HG02763 (cell line): ENCODE results near the gene MYH14.

ENCODE experiments used
- ATAC-seq: cut with Tn5 transposase; IDR thresholded peaks from one replicate; pipeline ENCODE4 v1.9.1; 2021; ENCODE audit warnings: mild to moderate bottlenecking, moderate library complexity; ENCODE audit not compliant: unreplicated experiment

Gene MYH14

DNA sequence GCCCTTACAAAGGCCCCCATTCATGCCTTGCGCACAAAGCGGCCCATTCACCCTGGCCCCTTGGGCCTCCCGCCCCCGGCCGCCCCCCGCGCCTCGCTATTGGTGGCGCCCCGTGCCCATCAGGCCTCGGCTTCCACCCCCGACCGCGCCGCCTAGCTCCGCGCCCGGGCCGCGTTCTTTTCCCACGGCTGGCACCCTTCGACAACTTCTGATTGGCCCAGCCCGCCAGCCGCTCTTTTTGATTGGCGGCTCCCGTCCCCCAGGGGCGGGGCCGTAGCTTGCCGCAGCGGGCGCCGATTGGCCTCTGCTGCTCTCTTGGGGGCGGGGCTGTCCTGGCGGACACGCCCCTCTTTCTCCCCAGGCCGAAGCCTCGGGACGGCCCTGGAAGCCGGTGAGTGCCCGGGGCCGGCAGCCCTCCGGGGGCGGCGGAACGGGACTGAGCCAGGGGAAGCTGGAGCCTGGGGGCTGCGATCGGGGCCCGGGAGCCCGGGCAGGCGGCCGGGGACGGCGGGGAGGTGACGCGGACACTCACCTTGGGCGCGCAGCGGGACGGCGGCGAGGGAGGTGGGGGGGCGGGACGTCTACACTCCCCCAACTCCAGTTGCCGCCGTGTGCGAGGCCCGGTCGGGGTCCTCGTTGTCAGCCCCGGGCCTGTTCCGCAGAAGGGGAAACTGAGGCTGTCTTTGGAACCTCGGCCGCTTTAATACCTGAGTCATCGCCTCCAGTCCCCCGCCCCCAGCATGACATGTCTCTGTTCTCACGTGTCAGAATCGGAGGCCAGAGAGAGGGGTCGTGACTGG, at the start of gene MYH14:
TSS of gene MYH14 (plus strand) at position 342 of the 800 bp plus-strand sequence. CDS start 6,744 bp downstream, outside the sequence.
- no peak for ATAC-seq

DNA sequence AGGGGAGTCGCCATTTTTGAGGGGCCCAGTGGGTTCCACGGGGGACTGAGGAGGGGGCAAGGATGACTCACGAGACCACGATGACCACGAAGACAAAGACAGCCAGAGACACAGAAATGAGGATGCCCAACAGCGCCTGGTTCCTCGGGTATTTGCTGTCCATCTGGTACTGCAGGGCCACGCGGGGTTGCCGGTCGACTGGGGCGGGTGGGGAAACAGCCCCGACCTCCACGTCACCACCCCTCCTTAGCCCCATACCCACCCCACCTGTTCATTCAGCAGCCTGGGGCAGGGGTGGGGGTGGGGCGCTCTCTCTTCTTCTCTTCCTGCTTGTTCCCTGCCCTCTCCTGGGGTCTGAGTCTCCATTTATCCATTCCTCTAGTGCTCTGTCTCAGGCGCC, 48.9 kb upstream of the MYH14 start:
- no peak for ATAC-seq

DNA sequence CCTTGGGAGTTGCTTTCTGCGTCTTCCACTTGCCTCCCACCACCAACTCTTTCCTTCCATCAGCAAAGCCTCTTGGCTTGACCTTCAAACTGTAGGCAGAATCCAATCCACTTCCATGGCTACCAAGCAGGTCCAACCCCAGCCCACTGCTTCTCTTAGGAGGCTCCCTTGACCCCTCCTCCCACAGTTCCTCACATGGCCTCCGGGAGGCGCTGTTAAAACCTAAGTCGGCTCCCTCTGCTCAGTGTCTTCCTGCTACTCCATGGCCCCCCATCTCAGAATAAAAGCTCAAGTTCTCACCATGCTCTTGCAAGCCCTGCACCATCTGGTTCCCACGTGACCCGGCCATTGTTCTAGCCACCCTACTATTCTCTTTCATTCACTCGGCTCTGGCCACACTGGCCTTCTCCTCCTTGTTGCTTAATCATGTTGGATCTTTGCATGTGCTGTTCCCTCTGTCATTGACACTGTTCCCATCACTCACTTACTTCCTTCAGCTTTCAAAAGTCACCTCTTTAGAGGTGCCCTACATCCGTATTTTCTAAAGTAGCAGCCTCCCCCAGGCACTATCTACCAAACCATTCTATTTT, 47.8 kb upstream of the MYH14 start:
- no peak for ATAC-seq

DNA sequence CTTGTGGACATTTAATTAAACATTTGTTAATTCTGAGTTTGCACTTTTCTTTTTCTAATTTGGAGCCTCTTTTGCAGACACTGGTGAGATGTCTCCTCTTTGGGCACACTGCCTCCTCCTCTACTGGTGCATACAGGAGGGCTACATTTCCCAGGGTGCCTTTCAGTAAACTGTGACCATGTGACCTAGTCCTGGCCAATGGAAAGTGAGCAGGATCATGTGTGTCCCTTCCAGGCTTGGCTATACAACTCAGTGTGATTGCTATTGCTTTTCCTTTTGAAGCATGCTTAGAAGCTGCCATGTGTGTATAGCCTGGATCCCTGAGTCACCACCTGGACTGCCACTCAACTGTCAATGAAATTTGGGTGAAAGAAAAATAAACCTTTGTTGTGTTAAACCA, 44.8 kb upstream of the MYH14 start:
- ATAC-seq, result no peak

DNA sequence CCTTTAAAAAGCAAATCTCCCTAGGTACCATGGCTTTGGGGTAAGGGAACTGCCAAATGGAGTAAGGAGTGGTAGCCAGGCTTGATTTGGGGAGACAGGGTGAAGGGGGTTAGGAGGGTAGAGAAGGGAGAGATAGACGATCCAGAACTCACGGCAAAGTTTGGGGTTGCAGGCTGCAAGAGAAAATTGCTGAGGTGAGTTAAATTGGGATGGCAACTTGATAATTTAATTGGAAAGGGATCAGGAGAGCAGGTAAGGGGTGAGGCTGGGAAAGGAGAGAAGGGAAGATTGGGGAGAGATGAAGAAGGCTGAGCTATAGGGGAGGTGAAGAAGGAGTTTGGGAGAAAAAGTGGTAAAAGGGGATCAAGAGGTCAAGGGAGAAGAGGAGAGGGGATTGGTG, 44.3 kb upstream of the MYH14 start:
- ATAC-seq, result no peak

DNA sequence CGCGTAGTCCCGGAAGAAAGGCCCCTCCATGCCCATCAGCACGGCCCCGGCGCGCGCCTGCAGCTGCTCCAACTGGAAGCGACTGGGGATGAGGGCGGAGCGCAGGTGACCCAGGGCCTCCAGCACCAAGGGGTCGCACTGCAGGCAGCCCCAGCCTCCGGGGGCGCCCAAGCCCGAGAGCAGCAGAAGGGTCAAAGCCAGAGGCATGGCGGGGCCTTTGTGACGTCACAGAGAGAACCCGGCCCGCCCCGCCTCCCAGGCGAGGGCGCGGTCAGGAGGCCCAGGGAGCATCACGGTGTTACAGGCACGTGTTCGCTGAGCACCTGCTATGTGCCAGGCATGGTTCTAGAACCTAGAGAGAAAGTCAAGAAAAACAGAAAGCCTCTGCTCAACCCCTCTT, 40.4 kb upstream of the MYH14 start, which contains the start of gene IZUMO2:
TSS of gene IZUMO2 (minus strand) at position 294 of the 400 bp plus-strand sequence. CDS start at position 207, 87 bp downstream.
- no peak for ATAC-seq

DNA sequence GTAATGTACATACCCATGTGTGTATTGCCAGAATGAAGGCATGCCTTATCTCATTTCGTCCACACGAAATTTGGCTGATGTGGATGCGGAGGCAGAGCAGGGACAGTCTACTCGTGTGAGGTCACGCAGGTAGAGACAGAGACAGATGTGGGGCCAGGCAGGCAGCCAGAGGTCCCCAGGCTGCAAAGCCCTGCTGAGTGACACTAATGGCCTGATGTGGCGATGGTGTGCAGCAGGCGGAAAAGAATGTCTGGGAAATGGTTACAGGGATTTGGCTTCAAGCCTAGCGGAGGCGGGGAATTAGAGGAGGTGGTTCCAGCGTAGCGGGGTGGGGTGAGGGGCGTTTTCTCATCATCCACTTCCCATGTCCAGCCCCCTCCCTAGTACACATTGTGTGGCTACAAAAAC, 36.1 kb upstream of the MYH14 start:
- ATAC-seq, result no peak

DNA sequence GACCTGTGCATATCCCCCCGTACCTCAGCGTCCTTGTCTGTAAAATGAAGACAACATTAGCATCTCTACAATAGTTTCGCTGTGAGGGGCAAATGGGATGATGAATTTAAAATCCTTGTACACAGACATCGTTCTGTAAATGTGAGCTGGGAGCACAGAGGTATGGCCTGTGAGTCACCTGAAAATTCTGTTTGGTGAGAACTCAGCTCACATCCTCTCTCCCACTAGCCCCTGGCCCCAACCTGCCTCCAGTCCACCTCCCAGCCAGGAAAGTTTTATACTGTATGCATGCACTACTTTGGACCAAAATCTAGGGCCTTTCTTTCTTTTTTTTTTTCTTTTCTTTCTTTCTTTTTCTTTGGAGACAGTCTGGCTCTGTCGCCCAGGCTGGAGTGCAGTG, 31.7 kb upstream of the MYH14 start:
- no peak for ATAC-seq

DNA sequence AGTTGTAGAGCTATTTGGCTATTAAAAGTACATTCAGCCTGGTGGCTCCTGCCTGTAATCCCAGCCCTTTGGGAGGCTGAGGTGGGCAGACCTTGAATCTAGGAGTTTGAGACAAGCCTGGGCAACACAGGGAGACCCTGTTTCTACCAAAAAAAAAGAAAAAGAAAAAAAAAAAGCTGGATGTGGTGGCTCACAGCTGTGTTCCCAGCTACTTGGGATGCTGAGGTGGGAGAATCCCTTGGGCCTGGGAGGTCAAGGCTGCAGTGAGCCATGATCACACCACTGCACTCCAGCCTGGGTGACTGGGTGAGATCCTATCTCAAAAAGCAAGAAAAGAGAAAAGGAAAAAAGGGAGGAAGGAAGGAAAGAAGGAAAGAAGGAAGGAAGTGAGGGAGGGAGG, 30.7 kb upstream of the MYH14 start:
- ATAC-seq, result no peak

DNA sequence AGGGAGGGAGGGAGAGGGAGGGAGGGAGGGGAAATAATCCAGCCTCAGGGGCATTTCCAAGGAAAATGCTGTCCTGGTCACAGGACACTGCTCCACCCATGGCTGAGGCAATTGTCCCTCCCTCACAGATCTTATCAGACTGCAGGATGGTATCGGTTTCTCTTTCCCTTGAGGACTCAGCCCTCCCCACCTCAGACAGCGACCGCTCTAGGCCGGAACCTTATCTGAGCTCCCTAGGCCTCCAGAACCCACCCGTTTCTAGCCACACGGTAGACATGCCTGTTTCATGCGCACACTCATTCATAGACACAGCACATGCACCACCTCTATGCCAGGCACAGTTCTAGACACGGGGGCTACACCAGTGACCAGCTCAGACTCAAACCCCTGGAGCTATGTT, 30.3 kb upstream of the MYH14 start:
- no peak for ATAC-seq

DNA sequence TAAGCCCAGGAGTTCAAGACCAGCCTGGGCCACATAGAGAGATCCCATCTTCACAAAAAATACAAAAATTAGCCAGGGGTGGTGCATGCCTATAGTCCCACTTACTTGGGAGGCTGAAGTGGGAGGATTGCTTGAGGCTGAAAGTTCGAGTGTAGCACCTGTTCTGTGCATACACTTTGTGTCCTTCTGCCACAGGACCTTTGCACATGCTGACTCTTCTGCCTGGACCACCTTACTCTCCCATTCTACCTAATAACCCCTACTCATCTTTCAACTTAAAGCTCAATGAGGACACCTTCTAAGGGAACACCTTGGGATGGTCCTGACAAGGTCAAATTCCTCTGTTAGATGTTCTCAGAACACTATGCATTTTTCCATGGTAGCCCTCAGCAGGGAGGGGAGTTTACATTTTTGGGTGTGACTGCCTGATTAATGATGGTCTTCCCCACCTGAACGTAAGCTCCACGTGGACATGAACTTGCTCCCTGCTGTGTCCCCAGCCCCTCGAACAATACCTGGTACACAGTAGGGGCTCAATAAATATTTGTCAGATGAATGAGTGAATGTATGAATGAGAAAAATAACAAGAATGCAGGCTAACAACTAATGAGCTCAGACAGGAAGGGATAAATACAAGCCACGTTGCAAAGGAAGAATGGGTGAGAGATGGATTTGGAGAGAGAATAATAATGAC, 29.2 kb upstream of the MYH14 start:
- ATAC-seq, result no peak

DNA sequence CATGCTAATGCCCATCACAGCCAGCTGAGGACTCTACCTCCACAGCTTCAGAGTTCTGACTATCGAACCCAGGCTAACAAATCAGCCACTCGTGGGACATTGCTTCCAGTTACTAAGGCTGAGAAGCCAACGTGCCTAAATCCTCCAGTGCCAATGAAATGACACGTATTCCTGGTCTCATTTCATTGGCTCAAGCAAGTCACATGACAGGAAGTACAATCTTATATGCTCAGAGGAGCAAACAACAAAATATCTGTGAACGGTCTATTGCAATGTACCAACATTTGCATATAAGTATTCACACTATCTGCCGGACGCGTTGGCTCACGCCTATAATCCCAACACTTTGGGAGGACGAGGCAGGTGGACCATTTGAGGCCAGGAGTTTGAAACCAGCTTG, 27.5 kb upstream of the MYH14 start:
- ATAC-seq, result no peak

DNA sequence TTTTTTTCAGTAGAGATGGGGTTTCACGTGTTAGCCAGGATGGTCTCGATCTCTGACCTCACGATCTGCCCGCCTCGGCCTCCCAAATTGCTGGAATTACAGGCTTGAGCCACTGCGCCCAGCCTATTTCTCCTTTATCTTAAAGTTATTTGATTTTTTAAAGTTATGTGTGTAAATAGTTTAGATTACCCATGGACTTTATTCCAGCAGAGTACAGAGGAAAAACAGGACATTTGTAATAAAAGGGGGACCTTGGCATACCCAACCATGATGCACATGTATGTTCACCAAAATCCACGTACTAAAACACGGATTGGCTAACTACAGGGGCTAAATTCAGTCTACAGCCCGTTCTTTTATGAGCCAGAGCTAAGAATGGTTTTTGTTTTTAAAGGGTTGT, 26.6 kb upstream of the MYH14 start:
- ATAC-seq, result no peak

DNA sequence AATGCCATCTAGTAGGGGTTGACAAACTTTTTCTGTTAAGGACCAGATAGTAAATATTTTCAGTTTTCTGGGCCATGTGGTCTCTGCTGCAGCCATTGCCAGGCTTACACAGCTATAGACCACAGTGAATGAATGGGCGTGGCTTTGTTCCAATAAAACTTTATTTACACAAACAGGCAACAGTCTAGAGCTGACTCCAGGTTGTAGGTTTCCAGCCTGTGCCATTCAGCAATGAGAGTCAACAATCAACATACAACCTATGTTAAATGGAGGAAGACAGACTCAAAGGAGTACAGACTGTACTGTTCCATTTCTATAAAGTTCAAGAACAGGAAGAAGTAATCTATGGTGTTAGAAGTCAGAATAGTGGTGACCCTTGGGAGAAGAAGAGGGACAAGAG, 25.1 kb upstream of the MYH14 start:
- ATAC-seq, result no peak

DNA sequence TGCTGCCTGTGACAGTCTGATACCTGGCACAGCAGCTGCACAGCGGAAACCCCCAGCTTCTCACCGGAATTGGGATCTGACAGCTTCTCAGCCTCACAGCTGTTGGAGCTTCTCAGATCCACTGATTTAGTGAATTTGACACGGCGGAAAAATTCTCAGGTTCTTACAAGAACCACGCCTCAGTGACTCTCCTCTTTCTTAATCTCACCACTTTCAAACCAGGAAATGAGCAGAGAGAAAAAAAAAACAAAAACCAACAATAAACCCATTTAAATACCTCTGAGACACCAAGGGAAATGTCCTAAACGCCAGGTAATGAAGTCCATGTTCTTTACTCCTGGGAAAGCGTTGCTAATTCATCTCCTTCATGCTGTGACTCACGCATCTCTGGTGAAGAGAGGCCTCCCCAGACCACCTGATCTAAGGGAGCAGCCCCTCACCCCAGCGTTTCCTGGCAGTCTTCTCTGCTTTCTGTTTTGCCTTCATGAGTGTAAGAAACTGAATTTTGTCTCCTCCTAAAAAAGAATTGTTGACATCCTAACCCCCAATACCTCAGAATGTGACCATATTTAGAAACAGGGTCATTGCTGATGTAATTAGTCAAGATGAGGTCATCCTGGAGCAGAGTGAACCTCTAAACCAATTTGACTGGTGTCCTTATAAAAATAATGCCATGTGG, 24.4 kb upstream of the MYH14 start:
- ATAC-seq, result no peak

DNA sequence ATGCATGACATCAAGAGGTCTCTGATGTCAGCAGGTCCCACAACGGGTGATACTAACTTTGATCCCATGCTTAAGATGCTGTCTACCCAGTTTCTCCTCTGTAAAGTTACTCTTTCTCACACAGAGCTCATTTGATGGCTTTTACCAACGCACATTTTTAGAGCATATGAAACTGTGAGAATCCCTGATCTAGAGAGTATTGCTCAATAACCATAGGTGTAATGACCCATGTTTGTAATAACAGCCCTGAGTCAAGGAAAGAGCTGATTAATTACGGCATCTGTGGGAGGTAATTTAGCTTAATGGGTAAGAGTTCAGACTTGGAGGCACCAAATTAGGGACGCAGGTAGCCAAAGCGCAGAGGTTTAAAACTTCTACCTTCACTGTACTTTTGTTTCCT, 22.3 kb upstream of the MYH14 start:
- no peak for ATAC-seq

DNA sequence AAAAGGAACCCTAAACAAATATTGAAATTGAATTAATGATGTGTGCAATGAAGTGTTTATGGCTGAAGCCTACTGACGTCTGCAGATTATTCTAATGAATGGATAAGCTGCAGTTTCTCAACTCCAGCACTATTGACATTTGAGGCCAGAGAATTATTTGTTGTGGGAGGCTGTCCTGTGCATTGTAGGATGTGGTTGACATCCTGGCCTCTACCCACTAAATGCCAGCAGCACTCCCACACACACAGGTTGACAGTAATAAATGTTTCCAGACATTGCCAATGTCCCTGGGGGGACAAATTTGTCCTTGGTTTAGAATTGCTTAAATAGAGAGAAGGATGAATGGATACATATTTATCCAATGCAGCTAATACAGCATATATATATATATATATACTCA, 19.2 kb upstream of the MYH14 start:
- ATAC-seq, result no peak

DNA sequence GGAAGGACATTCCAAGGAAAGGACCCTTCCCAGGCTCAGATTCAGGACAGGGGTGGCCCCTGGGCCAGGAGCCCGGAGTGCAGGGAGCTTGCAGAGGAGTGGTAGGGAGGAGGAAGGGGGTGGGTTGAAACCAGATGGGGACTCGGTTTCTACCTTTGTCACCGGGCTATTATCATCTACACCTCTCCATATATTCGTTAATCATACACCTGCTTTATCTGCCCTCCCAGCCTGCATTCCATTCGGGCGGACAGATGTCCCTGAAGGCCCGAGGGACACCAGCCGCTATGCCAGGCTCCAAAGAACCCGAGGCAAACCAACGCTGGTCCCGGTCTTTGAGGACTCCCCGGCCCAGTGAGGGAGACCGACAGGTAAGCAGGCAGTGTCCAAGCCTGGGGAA, 15.5 kb upstream of the MYH14 start:
- no peak for ATAC-seq

DNA sequence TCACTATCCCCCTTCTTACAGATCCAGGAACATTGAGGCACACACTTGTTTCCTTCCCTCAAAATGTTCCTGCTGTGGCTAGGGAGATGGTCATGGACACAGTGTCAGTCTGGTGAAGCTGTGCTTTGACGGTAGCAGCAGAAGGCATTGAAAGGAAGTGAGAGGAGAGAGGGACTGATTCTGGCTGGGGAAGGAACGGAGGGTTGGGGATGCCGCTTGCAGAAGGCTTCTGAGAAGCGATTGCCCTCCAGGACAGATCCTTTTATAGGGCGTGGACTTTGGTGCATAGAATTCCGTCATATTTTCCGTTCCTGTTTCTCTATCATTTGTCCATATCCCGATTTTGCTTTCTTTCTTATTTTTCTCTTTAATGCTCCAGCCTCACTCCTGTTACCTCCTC, 14.1 kb upstream of the MYH14 start:
- no peak for ATAC-seq

DNA sequence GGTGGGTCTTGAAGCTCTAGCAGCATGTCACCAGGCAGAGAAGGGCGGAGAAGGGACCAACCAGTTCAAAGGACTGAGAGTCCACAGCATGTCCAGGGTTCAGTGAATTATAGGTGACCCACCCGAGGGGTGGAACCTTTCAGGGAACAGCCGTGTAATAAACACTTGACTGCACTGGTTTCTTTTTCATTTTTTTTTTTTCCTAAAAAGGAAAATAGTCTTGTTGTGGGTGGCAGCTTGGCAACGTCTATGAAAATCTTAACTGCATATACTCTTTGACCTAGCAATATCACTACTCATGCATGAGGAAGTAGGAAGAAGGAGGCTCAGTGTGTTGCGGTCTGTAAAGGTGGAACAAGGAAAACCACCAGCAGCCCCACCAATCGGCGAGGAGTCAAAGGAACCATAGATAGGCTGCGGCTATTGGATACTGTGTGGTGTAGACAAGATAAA, 13.0 kb upstream of the MYH14 start:
- no peak for ATAC-seq

DNA sequence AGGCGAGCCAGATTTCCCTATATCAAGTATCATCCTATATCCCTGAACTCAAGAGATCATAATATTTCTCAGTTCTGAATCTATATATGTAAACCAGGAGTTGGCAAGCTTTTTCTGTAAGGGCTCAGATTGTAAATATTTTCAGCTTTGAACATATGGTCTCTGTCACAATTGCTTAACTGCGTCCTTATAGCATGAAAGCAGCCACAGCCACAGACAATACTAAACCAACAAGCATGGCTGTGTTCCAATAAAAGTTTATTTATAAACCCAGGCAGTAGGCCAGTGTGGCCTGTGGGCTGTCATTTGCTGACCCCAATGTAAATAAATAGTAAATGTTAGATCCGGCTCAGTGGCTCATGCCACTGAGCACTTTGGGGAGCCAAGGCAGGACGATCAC, 12.2 kb upstream of the MYH14 start:
- ATAC-seq, result no peak
